GM12878 (cell line): ENCODE results near the gene OOEP. TPM values are rescaled to one million over a fixed set of nuclear protein-coding genes. Genes with fewer than 3 reads are reported as not detected.

Experiments
- ATAC-seq: fragments of 200-7000 bp; cut with Tn5 transposase; 3 replicates; pipeline ENCODE4 v1.9.1; 2020; ENCODE audit warnings: mild to moderate bottlenecking, moderate library complexity
- BruUV-seq: library from RNA; stranded (reverse); fragments of 400-500 nt; replicated peaks from 2 replicates; lab custom pipeline; 2021; lab: Mats Ljungman, UMichigan
- CTCF ChIA-PET: fragments of 300-600 bp; sonication (Branson Sonifier 250); formaldehyde crosslinking; extraction: SDS; loops from one replicate; lab custom pipeline; 2021; ENCODE audit warnings: inconsistent platforms; lab: Yijun Ruan, JAX
- POLR2A ChIA-PET: fragments of 350-600 bp; formaldehyde crosslinking; extraction: SDS; loops from one replicate; lab custom pipeline; 2021; ENCODE audit warnings: inconsistent platforms; lab: Charles Lee
- RAD21 ChIA-PET: fragments of 300-600 bp; sonication (Branson Sonifier 250); formaldehyde crosslinking; loops from one replicate; lab custom pipeline; 2023; ENCODE audit warnings: antibody characterized with exemption; ENCODE audit not compliant: unreplicated experiment; lab: Charles Lee
- SMC1A ChIA-PET: fragments of 300-600 bp; sonication (Branson Sonifier 250); formaldehyde crosslinking; loops from one replicate; lab custom pipeline; 2023; ENCODE audit not compliant: unreplicated experiment, uncharacterized antibody; lab: Charles Lee
- DNase-seq: peaks from one replicate; pipeline ENCODE4 v3.0.0-alpha.2; 2011; ENCODE audit warnings: low read depth, low spot score
- FAIRE-seq: peaks from 3 replicates; lab custom pipeline; 2011; peaks lifted over from hg19 to GRCh38; lab: Jason Lieb, UNC
- H2AFZ ChIP-seq: 2 replicates; pipeline ENCODE4 v1.6.0; 2011; ENCODE audit warnings: low read depth, low read length, control low read depth; ENCODE audit not compliant: control insufficient read depth
- H3K27ac ChIP-seq: 2 replicates; pipeline ENCODE4 v1.5.1; 2011; ENCODE audit warnings: control low read depth; ENCODE audit not compliant: control insufficient read depth, insufficient read depth
- H3K27me3 ChIP-seq, 2 experiments: replicated peaks in 1 of 2; 2 replicates each; pipeline versions ENCODE4 v1.6.0 to v1.6.1; 2011; ENCODE audit warnings: low read length in 1 of 2; ENCODE audit not compliant: control insufficient read depth in 2 of 2, insufficient read depth in 2 of 2
- H3K36me3 ChIP-seq, 2 experiments: 2 replicates each; pipeline ENCODE4 v1.5.1; 2011; ENCODE audit warnings: low read length in 1 of 2; ENCODE audit not compliant: control insufficient read depth in 2 of 2, insufficient read depth in 2 of 2
- H3K4me1 ChIP-seq: 2 replicates; pipeline ENCODE4 v1.6.1; 2011; ENCODE audit warnings: mild to moderate bottlenecking, low read length, moderate library complexity, mixed read lengths; ENCODE audit not compliant: control insufficient read depth, insufficient read depth
- H3K4me2 ChIP-seq: 2 replicates; pipeline ENCODE4 v1.6.0; 2011; ENCODE audit warnings: control low read depth; ENCODE audit not compliant: control insufficient read depth, insufficient read depth
- H3K4me3 ChIP-seq: fragments of 200-600 bp; sonication (generic); 2 replicates; pipeline ENCODE4 v1.5.1; 2016
- H3K79me2 ChIP-seq: 2 replicates; pipeline ENCODE4 v1.6.0; 2011; ENCODE audit warnings: low read length; ENCODE audit not compliant: control insufficient read depth, insufficient read depth
- H3K9ac ChIP-seq: 2 replicates; pipeline ENCODE4 v1.8.0; 2011; ENCODE audit warnings: low read length, control low read depth, mixed read lengths; ENCODE audit not compliant: control insufficient read depth, insufficient read depth
- H3K9me3 ChIP-seq: replicated peaks from 3 replicates; pipeline ENCODE4 v1.5.1; 2011; ENCODE audit warnings: mild to moderate bottlenecking, low read length; ENCODE audit not compliant: control insufficient read depth, insufficient read depth
- H4K20me1 ChIP-seq: 2 replicates; pipeline ENCODE4 v1.6.0; 2011; ENCODE audit not compliant: control insufficient read depth, insufficient read depth
- BHLHE40 ChIP-seq, 2 experiments: fragments of 450-650 bp in 1 of 2; IDR thresholded peaks; 2 replicates each; pipeline ENCODE4 v1.6.1; 2011 to 2017; ENCODE audit warnings: low read depth in 2 of 2, borderline replicate concordance in 1 of 2, improper control_type of control experiment in 1 of 2, low read length in 1 of 2, mild to moderate bottlenecking in 1 of 2
- BMI1 ChIP-seq: fragments of 450-650 bp; IDR thresholded peaks from 2 replicates; pipeline ENCODE4 v1.6.1; 2016; ENCODE audit warnings: mild to moderate bottlenecking, moderate library complexity, borderline replicate concordance
- CHD1 ChIP-seq: IDR thresholded peaks from 2 replicates; pipeline ENCODE4 v1.6.1; 2012; ENCODE audit warnings: low read depth, low read length, improper control_type of control experiment
- DPF2 ChIP-seq: fragments of 450-650 bp; IDR thresholded peaks from 2 replicates; pipeline ENCODE4 v1.6.1; 2017; ENCODE audit warnings: mild to moderate bottlenecking
- EED ChIP-seq: sonication (generic); IDR thresholded peaks from 2 replicates; pipeline ENCODE4 v1.6.1; 2016; ENCODE audit warnings: antibody characterized with exemption, low read depth
- EGR1 ChIP-seq, 2 experiments: IDR thresholded peaks; 1 replicate in 1 of 2; 2 replicates in 1 of 2; pipeline ENCODE4 v1.6.1; 2011 to 2012; ENCODE audit warnings: low read depth in 2 of 2, low read length in 2 of 2, borderline replicate concordance in 1 of 2, mild to moderate bottlenecking in 1 of 2, moderate library complexity in 1 of 2
- FOXK2 ChIP-seq: fragments of 450-650 bp; IDR thresholded peaks from 2 replicates; pipeline ENCODE4 v1.6.1; 2017; ENCODE audit warnings: mild to moderate bottlenecking, moderate library complexity
- LARP7 ChIP-seq: fragments of 450-650 bp; IDR thresholded peaks from 2 replicates; pipeline ENCODE4 v1.6.1; 2017; ENCODE audit warnings: mild to moderate bottlenecking
- MXI1 ChIP-seq: fragments of 150-350 bp; IDR thresholded peaks from 2 replicates; pipeline ENCODE4 v1.6.1; 2011; ENCODE audit warnings: low read depth, mild to moderate bottlenecking, inconsistent platforms, low read length, improper control_type of control experiment
- NFIC ChIP-seq: IDR thresholded peaks from 2 replicates; pipeline ENCODE4 v1.6.1; 2012; ENCODE audit warnings: low read depth, mild to moderate bottlenecking, inconsistent platforms, low read length, moderate library complexity
- RAD51 ChIP-seq: fragments of 450-650 bp; IDR thresholded peaks from 2 replicates; pipeline ENCODE4 v1.6.1; 2016; ENCODE audit warnings: moderate library complexity, mild to moderate bottlenecking, inconsistent platforms
- SMAD5 ChIP-seq: IDR thresholded peaks from 2 replicates; pipeline ENCODE4 v1.6.1; 2016; ENCODE audit warnings: antibody characterized with exemption, low read depth
- SRF ChIP-seq, 2 experiments: IDR thresholded peaks; 2 replicates each; pipeline ENCODE4 v1.6.1; 2011; ENCODE audit warnings: low read depth in 2 of 2, low read length in 2 of 2, mild to moderate bottlenecking in 1 of 2, moderate library complexity in 1 of 2
- ZZZ3 ChIP-seq: IDR thresholded peaks from 2 replicates; pipeline ENCODE4 v1.6.1; 2011; ENCODE audit warnings: low read depth; ENCODE audit not compliant: control insufficient read depth, insufficient read length
- WGBS: methylation state at CpG from one replicate; pipeline ENCODE4 v1.1.6; 2016; ENCODE audit warnings: low lambda C conversion rate; ENCODE audit not compliant: insufficient replicate concordance, insufficient coverage; ENCODE audit errors: missing lambda C conversion rate; 5-methylcytosine and 5-hydroxymethylcytosine counted together
- in situ Hi-C: fragments of 300-500 bp; cut with MboI; formaldehyde crosslinking; loops from 9 replicates; pipeline ENCODE4 v1.14.3; 2018; ENCODE audit warnings: mixed read lengths
- intact Hi-C: fragments of 100-400 bp; cut with micrococcal nuclease; formaldehyde crosslinking; loops from one replicate; pipeline ENCODE4 v1.14.2; 2022; ENCODE audit not compliant: unreplicated experiment
- polyA plus RNA-seq, 11 experiments: library from polyadenylated mRNA; depleted of rRNA in 4 of 11; unstranded in 6 of 11; stranded (reverse) in 5 of 11; fragments of >200 nt; fragmentation: Nextera tagmentation in 4 of 11; fragmentation: Illumina TruSeq in 1 of 11; extraction: Ambion mirVana in 4 of 11; extraction: Trizol in 1 of 11; gene quantifications; 1 replicate in 1 of 11; 2 replicates in 10 of 11; pipeline versions ENCODE4 v1.2.1 to v1.2.3, GENCODE V29; 2011 to 2016; ENCODE audit warnings: inconsistent platforms in 2 of 11, missing spikeins in 2 of 11, low read depth in 1 of 11
- total RNA-seq, 4 experiments: library from RNA; depleted of rRNA in 3 of 4; stranded (reverse); fragments of >200 nt in 3 of 4; fragmentation: Illumina TruSeq in 1 of 4; extraction: Trizol in 1 of 4; gene quantifications; 2 replicates each; pipeline versions ENCODE4 v1.2.1 to v1.2.3, GENCODE V29; 2013 to 2021
- TF ChIP-seq, protein P1 (sequence below): fragments of 450-650 bp; IDR thresholded peaks from 2 replicates; pipeline ENCODE4 v1.6.1; 2014; ENCODE audit warnings: mild to moderate bottlenecking
- TF ChIP-seq, protein P2 (sequence below), 3 experiments: IDR thresholded peaks in 2 of 3; conservative IDR thresholded peaks in 1 of 3; 2 replicates each; pipeline ENCODE4 v1.5.1; 2011; ENCODE audit warnings: low read depth in 3 of 3, low read length in 3 of 3, mild to moderate bottlenecking in 3 of 3, control low read depth in 2 of 3, moderate library complexity in 2 of 3, inconsistent platforms in 1 of 3, mixed read lengths in 1 of 3; ENCODE audit not compliant: control insufficient read depth in 2 of 3, insufficient read depth in 1 of 3; ENCODE audit errors: extremely low read depth in 1 of 3
- TF ChIP-seq, protein P3 (sequence below): fragments of 450-650 bp; IDR thresholded peaks from 2 replicates; pipeline ENCODE4 v1.6.1; 2018; ENCODE audit warnings: borderline replicate concordance, mild to moderate bottlenecking; ENCODE audit not compliant: partially characterized antibody

Gene OOEP
- total and polyA plus RNA-seq, 10 of the 15 experiments (the other 5 are each of a cell fraction or from before 2014, with no cell fraction given) = 0.08 TPM; not detected in 9

DNA sequence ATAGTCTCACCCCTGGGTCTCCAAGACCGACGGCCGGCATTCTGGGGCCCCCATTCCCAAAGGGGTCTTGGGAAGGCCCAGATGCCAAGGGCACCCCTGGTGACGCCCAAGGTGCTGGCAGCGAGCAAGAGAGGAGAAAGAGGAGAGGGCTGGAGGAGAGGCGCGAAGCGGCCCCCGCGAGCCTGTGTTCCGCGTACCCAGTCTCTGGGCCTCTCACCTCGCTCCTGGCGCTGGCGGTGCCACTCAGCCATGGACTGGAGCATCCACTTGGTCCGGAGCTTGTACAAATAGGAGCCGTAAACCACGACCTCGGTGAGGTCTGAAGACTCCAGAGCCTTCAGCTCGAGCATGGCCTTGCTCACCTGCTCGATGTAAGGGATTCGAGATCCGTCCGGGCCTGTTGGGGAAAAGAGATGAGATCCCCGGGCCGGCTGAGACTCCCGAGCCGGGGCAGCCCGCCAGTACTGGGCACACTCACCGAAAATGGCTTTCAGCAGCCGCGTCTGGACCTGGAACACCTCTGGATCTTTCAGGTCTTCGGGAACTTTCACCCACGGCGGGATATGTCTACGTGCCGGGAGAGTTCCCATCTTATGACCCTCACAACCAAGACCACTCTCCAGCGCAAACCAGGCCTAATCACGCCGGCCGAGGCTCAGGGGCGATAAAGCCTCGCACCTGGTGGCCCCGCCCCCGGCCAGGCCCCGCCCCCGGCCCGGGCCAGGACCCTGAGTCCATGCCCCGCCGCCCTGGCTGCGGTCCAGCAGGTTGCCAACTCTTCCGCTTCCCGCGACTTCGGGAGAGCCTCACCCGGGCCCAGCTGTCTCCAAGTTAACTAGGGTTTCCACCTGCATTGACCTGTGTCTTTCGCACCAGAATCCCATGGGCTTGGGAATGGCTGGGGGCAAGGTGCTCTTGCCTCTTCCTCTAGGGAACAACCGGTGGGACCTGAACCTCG lies 15.8 kb downstream of the OOEP start, which contains the start of gene DPPA5 (continued):
- no peak for TF ChIP-seq CHD1
- TF ChIP-seq ZZZ3 = no peak
- TF ChIP-seq RAD51 = no peak
- TF ChIP-seq SRF (IDR thresholded peaks at IDR 0.05; ENCODE audit: low read depth in 2 of 2, low read length in 2 of 2) = no peak
- no peak for TF ChIP-seq BHLHE40 (IDR thresholded peaks at IDR 0.05; ENCODE audit: borderline replicate concordance in 1 of 2, low read depth in 2 of 2, low read length in 1 of 2)

DNA sequence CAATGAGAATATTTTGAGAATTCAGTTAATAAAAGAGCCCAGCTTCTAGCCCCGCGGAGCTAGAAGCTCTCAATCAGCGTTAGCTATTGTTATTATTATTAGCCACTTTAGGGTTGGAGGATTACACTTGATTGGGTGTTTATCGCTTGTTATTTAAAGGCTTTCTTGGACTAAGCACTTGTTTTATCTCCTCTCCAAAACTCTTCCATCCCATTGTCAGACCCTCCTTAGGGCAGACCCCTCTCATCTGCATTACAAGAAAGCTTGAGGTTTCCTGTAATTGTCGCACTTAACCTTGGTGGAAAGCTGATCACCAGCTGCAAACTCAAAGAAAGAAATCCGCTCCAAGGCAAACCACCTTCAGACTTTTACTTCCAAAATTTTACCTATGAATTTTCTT lies 20.4 kb downstream of the OOEP start:
- Histone ChIP-seq H3K79me2 (no peaks in the 10 kb centered on the region), H3K9ac (no peak overlapping the region), H3K27ac (no peak overlapping the region), H3K4me3 (no peak overlapping the region), H3K4me1 (no peaks in the 10 kb centered on the region), H3K4me2 (no peak overlapping the region), H3K36me3 (no peaks in the 10 kb centered on the region), H4K20me1 (no peaks in the 10 kb centered on the region), H3K27me3 (peaks cover 0 to 2% of the 10 kb centered on the region in 2 experiments; a peak in 2 of 4 replicates), H3K9me3 (no peaks in the 10 kb centered on the region), H2AFZ (no peak overlapping the region)
- ChIA-PET SMC1A (interaction anchor here (1.0 kb wide), 1 partner anchor 8 kb away, joined by 3 read pairs; no protein-coding TSS in a partner anchor), CTCF (no interaction called here), POLR2A (interaction anchor here (0.7 kb wide), 1 partner anchor 105 kb away, joined by 3 read pairs; no protein-coding TSS in a partner anchor), RAD21 (interaction anchor here (1.8 kb wide), 1 partner anchor 303 kb away, joined by 3 read pairs; no protein-coding TSS in a partner anchor)
- in situ Hi-C loops = no loop called here
- ATAC-seq (no peak), DNase-seq (no peak), FAIRE-seq (no peak)
- 37% methylated on average over 6 of the region's 6 CpGs for WGBS
- intact Hi-C loops = no loop called here
- BruUV-seq = no TSS peak
- TF ChIP-seq, protein P1, sequence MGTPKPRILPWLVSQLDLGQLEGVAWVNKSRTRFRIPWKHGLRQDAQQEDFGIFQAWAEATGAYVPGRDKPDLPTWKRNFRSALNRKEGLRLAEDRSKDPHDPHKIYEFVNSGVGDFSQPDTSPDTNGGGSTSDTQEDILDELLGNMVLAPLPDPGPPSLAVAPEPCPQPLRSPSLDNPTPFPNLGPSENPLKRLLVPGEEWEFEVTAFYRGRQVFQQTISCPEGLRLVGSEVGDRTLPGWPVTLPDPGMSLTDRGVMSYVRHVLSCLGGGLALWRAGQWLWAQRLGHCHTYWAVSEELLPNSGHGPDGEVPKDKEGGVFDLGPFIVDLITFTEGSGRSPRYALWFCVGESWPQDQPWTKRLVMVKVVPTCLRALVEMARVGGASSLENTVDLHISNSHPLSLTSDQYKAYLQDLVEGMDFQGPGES = no peak
- TF ChIP-seq LARP7 = no peak
- no peak for TF ChIP-seq FOXK2
- TF ChIP-seq DPF2 = no peak
- TF ChIP-seq, protein P2, sequence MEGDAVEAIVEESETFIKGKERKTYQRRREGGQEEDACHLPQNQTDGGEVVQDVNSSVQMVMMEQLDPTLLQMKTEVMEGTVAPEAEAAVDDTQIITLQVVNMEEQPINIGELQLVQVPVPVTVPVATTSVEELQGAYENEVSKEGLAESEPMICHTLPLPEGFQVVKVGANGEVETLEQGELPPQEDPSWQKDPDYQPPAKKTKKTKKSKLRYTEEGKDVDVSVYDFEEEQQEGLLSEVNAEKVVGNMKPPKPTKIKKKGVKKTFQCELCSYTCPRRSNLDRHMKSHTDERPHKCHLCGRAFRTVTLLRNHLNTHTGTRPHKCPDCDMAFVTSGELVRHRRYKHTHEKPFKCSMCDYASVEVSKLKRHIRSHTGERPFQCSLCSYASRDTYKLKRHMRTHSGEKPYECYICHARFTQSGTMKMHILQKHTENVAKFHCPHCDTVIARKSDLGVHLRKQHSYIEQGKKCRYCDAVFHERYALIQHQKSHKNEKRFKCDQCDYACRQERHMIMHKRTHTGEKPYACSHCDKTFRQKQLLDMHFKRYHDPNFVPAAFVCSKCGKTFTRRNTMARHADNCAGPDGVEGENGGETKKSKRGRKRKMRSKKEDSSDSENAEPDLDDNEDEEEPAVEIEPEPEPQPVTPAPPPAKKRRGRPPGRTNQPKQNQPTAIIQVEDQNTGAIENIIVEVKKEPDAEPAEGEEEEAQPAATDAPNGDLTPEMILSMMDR (IDR thresholded peaks at IDR 0.05 in 2 of 3, conservative IDR thresholded peaks at IDR 0.05 in 1 of 3; ENCODE audit: control insufficient read depth in 2 of 3, extremely low read depth in 1 of 3, insufficient read depth in 1 of 3, low read depth in 3 of 3, low read length in 3 of 3) = no peak
- TF ChIP-seq, protein P3, sequence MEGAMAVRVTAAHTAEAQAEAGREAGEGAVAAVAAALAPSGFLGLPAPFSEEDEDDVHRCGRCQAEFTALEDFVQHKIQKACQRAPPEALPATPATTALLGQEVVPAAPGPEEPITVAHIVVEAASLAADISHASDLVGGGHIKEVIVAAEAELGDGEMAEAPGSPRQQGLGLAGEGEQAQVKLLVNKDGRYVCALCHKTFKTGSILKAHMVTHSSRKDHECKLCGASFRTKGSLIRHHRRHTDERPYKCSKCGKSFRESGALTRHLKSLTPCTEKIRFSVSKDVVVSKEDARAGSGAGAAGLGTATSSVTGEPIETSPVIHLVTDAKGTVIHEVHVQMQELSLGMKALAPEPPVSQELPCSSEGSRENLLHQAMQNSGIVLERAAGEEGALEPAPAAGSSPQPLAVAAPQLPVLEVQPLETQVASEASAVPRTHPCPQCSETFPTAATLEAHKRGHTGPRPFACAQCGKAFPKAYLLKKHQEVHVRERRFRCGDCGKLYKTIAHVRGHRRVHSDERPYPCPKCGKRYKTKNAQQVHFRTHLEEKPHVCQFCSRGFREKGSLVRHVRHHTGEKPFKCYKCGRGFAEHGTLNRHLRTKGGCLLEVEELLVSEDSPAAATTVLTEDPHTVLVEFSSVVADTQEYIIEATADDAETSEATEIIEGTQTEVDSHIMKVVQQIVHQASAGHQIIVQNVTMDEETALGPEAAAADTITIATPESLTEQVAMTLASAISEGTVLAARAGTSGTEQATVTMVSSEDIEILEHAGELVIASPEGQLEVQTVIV = no peak
- TF ChIP-seq EGR1 (IDR thresholded peaks at IDR 0.05; ENCODE audit: borderline replicate concordance in 1 of 2, low read depth in 2 of 2, low read length in 2 of 2) = no peak
- no peak for TF ChIP-seq MXI1
- no peak for TF ChIP-seq EED
- no peak for TF ChIP-seq NFIC
- no peak for TF ChIP-seq SMAD5
- no peak for TF ChIP-seq BMI1
